DMS 273 (cell line): Measurements from ENCODE around the gene MSANTD7.
"Not testable (repeated sequence)": the region's sequence is repeated elsewhere in the genome, so short reads cannot be mapped to it uniquely, and the experiment has no call there.

Experiments used
- DNase-seq: peaks from one replicate; lab custom pipeline; 2025; ENCODE audit not compliant: unreplicated experiment; lab: John Stamatoyannopoulos, UW

MSANTD7 gene

GRCh38 chr10:14837757-14838581, at the start of gene MSANTD7, which contains the start of the genes CDNF and HSPA14:
Gene MSANTD7 (plus strand): TSS chr10:14838306. CDS start chr10:14842285, 3,979 bp downstream.
Gene CDNF (minus strand): TSS chr10:14838037. CDS start chr10:14837946, 91 bp downstream.
Gene HSPA14 (plus strand): TSS chr10:14838306. CDS start chr10:14838403, 97 bp downstream.
- peak; percentile 99 for DNase-seq

- DNase-seq, result no peak
These were observed 39.5 kb upstream of the MSANTD7 start for GRCh38 chr10:14798636-14799035.

- DNase-seq, result no peak
These were observed 37.7 kb upstream of the MSANTD7 start for GRCh38 chr10:14800397-14800796.

- peak; percentile 39 for DNase-seq
These were observed 36.4 kb upstream of the MSANTD7 start for GRCh38 chr10:14801723-14802122.

GRCh38 chr10:14803827-14804226, 34.3 kb upstream of the MSANTD7 start:
- no peak for DNase-seq

GRCh38 chr10:14806318-14806717, 31.8 kb upstream of the MSANTD7 start:
- DNase-seq, result no peak

- DNase-seq, result no peak
These were observed 26.8 kb upstream of the MSANTD7 start for GRCh38 chr10:14810969-14811953.

GRCh38 chr10:14812271-14812670, 25.8 kb upstream of the MSANTD7 start:
- no peak for DNase-seq

- no peak for DNase-seq
These were observed 22.4 kb upstream of the MSANTD7 start for GRCh38 chr10:14815681-14816080.

GRCh38 chr10:14816717-14817116, 21.4 kb upstream of the MSANTD7 start:
- DNase-seq, result not testable (repeated sequence)

- no peak for DNase-seq
These were observed 17.9 kb upstream of the MSANTD7 start for GRCh38 chr10:14820010-14820774.

GRCh38 chr10:14820775-14821154, 17.3 kb upstream of the MSANTD7 start:
- no peak for DNase-seq

- no peak for DNase-seq
These were observed 16.3 kb upstream of the MSANTD7 start for GRCh38 chr10:14821635-14822375.

- peak; percentile 60 for DNase-seq
These were observed 15.0 kb upstream of the MSANTD7 start for GRCh38 chr10:14822879-14823755.

- no peak for DNase-seq
These were observed 14.1 kb upstream of the MSANTD7 start for GRCh38 chr10:14823966-14824365.

- DNase-seq, result no peak
These were observed 11.9 kb upstream of the MSANTD7 start for GRCh38 chr10:14826076-14826829.

GRCh38 chr10:14833106-14833505, 5.0 kb upstream of the MSANTD7 start:
- no peak for DNase-seq

- peak; percentile 22 for DNase-seq
These were observed 1.9 kb upstream of the MSANTD7 start for GRCh38 chr10:14836208-14836607.
